HG03060 (cell line): Measurements from ENCODE around the gene MOK.

Source experiments
- ATAC-seq: cut with Tn5 transposase; IDR thresholded peaks from one replicate; pipeline ENCODE4 v1.9.1; 2021; ENCODE audit warnings: low read depth, moderate number of reproducible peaks; ENCODE audit not compliant: unreplicated experiment

The MOK gene

DNA sequence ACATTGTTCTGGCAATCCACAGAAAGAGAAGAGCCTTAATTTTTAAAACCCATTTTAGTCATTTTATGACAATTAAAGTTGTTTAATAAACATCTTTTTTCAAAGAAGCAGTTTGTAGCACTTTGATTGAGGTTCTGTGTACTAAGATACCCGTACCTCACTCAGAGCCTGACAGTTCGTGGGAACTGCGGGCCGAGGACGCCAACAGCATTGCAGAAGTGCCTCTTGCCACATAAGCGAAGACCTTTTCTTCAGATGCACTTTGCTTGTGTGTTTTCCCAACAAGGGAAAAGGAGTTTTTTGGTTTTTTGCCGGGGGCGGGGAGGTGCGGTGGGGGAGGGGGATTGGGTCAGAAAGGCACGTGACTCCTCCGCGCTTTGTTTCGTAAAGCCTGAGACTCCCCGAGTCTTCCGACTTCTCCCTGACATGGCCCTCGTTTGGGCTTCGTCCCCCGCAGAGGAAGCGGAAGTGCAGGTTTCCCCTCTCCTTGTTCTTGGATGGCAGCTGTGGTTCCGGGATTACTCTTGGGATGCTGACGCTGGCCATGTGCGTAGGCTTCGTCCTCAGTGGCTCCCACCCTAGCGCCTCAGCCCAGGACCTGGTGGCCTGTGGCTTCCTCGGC, 94.4 kb downstream of the MOK start:
- ATAC-seq: no peak

- ATAC-seq: no peak
Measured at GRCh38 chr14:102209224-102209966, 95.6 kb downstream of the MOK start.

DNA sequence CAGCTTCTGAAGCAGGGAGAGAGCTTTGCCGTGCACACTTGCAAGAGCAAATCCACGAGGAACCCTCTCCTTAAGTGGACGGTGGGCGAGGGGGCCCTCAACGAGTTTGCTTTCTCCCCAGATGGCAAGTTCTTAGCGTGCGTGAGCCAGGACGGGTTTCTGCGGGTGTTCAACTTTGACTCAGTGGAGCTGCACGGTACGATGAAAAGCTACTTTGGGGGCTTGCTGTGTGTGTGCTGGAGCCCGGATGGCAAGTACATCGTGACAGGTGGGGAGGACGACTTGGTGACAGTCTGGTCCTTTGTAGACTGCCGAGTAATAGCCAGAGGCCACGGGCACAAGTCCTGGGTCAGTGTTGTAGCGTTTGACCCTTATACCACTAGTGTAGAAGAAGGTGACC, 96.2 kb downstream of the MOK start:
- no peak for ATAC-seq

DNA sequence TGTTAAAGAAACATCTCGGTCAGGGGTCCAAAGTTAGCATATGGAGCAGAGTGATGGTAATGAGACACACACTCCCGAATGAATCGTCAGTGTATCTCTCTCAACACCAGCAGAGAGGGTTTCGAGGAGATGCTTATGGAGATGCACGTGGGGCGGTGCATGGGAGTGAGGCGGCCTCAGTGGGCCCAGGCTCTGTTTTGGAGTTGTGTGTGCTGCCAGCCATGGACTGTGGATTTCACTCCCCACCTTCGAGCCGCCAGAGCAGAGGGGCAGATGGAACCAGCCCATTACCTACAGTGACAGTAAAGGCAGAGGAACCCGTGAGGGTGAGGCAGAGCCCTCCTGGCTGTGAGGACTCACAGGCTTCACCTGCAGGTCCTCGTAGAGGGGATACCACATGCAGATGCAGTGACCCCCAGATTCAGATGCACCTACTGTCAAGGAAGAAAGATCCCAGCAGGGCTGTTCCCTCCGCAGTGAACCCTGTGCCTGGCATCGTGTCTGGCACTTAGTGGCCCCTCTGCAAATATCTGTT, 97.1 kb downstream of the MOK start:
- no peak for ATAC-seq

- no peak for ATAC-seq
Measured at GRCh38 chr14:102206918-102207317, 98.0 kb downstream of the MOK start.

DNA sequence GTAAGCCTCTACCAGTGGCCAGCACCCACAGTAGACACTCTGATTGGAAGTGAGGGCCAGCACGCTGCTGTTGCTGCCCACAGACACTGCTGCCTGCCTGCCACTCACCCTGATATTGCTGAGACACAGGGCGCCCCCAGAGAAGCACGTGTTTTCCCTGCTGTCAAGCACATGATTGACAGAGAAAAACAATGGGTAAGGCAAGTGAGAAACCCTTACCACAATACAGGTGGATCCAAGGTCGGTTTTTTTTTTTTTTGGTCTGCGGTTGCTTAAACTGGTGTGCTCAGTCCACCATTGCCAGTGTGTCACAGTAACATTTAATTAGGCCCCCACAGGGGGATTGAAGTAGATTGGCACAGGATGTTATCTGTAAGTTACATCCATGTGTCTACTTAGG, 99.4 kb downstream of the MOK start:
- ATAC-seq: no peak

- ATAC-seq: no peak
Measured at GRCh38 chr14:102203382-102203781, 101.6 kb downstream of the MOK start.

DNA sequence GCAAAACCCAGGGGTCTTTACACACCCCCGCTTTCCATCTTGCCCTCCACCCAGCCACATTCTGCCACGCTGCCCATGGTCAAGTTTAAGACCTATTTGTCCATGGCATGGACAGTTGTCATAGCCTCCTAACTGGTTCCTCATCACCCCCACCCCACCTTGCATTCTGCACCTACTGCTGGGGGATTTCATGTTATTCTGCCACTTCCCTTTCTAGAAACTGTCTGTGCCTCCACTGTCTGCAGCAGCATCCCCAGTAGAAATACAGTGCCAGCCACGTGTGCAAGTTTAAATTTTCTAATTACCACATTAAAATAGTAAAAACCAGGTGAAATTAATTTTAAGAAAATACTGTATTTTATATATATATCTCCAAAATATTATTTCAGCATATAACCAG, 102.0 kb downstream of the MOK start:
- ATAC-seq: no peak

DNA sequence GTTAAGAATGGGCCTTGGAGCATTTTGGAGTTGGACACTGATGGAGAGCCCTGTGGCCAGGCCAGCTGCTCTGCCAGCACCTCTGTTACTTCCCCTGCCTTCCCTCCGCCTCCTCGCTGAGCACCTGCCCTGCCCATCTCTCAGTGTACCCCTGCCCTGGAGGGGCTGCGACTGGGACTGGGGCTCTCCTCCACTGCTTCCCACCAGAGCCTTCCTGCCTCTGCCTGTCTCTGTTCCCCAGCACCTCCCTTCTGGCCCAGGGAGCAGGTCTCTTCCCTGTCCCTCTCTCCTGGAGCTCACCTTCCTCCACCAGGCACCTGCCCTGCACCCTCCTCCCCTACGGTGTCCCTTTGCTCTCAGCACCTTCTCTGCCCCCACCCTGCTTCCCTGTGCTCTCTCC, 103.2 kb downstream of the MOK start:
- no peak for ATAC-seq

DNA sequence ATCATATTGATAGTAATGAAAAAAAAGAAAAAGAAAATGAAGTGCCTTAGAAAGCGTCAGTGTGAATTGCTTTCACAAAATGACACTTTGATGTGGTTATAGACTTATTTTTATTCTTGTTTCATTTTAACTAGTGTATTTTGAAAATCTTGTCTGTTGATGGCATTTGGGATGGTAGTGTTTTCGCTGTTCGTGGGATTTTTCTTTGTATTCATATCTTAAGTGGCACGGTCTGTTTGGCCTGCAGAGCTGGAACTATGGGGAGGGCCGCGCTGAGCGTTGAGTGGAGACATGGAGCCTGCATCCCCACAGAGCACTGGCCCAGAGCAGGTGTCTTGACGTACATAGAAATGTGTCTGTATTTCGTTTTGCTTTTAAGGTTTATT, 103.6 kb downstream of the MOK start:
- ATAC-seq: no peak

DNA sequence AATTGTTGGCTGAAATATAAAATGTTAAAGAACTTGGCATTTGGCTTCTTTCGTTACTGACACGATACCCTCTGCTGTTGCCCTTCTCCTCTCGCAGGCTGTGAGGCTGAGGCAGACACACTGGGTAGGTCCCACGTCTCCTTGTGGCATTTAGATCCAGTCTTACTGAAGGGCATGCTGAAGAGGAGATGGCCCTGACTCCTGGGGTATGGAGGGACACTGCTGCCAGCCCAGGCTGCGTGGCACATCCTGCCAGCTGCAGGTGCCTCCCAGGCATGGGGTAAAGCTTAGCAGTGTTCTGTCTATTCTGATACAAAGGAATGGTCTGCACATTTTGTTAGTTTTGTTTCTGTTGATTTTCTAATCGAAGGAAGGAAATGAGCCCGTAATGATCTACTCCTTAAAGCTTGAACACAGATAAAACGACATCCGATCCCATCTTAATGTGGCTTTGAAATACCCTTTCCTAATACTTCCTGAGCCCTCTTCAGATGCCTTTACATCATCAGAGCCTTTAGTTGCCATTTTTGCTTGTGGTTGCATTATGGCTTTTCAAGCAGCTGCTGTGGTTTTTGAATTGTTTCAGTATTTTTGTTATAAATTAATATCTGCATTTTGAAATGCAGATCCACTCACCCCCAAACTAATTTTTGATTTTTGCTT, 104.1 kb downstream of the MOK start:
- no peak for ATAC-seq

- no peak for ATAC-seq
Measured at GRCh38 chr14:102197317-102197853, 107.6 kb downstream of the MOK start.

DNA sequence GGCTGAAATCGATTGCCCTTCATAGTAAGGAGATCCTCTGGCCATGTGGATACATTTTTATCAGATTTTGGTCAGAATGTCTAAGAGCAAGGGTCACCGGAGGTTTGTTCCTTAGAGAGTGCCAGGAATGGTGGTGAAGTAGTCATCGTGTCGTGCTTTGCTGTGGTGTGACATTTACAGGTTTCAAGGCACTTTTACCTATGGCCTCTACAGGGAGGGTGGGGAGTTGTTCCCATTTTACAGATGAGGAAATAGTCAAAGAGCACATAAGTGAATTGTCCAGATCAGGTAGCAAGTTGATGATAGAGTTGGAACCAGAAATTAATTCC, 108.1 kb downstream of the MOK start:
- ATAC-seq: no peak

DNA sequence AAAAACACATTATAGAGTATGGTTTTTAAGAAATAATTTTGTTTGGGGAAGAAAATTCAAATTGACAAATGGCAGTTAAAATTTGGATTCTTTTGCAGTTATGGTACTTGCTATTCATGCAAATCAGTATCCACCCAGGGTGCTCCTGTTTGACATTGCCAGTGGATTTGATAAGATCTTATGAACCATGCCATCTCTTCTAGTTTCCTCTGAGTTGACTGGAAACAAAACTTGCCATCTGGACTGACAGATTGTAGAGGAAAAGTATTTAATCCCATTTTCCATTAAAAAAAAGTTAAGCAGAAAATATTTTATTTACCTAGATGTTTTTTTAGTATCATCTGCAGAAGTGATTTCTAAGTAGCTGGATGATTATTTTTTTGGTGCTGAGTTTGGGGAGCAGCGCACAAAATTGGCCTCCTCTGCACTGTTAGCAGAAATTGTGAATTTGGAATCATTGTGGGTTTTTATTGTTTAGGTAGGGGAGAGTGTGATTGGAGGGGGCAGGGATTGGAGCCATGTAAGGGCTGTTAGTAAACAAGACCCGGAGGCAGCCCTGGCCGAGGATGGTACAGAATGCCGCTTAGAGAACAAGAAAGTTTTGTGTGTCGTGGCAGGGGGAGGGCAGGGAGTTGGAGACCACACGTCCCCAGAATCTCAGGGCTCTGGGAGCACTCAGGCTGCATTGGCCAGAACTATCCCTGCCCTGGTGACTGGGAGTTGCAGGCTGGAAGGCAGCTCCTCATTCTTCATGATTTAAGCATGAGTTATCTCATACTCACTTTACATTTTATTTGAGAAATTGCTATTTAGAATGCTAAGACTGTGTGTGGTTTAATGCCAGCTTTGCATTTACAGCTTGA, 108.7 kb downstream of the MOK start:
- no peak for ATAC-seq

GRCh38 chr14:102195446-102195845, 109.5 kb downstream of the MOK start:
- ATAC-seq: no peak

GRCh38 chr14:102194856-102195255, 110.1 kb downstream of the MOK start:
- no peak for ATAC-seq

DNA sequence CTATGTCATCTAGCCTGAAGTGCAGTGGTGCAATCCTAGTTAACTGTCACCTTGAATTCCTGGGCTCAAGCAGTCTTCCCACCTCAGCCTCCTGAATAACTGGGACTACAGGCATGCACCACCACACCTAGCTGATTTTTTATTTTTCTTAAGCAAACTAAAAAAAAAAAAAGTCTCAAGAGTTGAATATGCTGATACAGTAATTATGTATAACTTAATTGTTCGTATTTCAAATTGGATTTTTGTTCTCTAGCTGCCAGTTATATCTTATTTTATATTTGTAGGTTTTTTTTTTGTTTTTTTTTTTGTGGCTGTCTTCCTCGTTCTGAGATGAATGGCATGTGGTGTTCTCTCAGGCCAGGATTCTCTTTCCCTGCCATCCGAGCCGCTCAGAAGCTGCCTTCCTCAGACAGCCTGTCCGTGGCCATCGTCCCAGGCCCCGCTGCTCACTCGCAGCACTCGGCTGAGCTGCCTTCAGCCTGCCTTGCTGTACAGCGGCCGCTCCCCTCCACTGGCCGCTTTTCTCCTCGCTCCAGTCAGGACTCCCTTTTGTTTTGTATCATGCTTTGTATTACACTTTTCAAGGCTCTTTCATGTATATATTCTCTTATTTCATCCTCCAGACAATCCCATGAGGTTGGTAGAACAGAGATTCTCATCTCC, 112.0 kb downstream of the MOK start:
- ATAC-seq: no peak

- ATAC-seq: no peak
Measured at GRCh38 chr14:102189874-102190273, 115.1 kb downstream of the MOK start.

- ATAC-seq: no peak
Measured at GRCh38 chr14:102188187-102188586, 116.8 kb downstream of the MOK start.

DNA sequence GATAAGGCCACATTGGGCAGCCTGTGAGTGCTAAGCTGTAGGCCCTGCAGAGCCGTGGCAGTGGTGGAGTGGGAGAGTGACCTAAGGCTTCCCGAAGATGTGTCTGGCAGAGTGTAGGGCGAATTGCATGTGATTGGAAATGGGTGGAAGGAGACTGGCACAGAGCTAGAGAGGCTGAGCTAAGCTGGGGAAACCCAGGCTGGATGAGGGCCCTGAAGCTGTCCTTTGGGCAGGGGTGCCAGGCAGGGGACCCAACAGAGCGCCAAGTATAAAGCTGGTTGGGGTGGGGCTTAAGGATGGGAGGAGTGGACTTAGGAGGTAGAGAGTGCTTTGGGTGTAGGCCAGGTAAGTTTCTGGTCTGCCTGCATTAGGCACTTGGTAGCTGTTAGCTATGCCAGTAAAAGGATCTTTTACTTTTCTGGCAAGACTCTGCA, 117.4 kb downstream of the MOK start:
- ATAC-seq: no peak
